Measurements from ENCODE around the gene CTF1.

The CTF1 gene

DNA sequence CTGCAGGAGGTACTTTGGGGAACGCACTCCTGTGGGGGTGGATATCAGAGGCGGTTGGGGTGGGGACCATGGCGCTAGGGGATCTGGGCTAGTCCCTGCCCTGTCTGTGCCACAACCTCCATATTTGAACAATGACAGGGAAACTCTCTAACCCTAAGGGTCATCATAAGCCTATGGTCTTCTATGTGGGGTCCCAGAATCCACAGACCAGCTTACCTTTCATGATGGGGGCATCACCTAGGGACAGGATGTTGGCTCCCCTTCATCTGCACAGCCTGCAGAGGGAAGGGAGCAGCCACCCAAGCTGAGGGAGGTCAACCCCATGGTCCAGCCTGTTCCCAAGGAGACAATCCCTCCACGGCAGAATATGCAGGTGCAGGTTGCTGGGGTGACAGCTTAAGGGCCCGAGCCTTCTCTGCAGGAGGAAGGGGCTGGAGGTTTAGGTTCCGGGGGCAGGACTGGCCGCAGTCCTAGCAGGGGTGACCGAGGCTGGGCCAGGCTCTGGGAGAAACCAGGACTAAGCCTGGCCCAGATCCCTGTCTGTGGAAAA is 54.2 kb downstream of the CTF1 start:
- no peak for DNase-seq (ENCODE audit: low read depth)
- TF ChIP-seq, protein P1, sequence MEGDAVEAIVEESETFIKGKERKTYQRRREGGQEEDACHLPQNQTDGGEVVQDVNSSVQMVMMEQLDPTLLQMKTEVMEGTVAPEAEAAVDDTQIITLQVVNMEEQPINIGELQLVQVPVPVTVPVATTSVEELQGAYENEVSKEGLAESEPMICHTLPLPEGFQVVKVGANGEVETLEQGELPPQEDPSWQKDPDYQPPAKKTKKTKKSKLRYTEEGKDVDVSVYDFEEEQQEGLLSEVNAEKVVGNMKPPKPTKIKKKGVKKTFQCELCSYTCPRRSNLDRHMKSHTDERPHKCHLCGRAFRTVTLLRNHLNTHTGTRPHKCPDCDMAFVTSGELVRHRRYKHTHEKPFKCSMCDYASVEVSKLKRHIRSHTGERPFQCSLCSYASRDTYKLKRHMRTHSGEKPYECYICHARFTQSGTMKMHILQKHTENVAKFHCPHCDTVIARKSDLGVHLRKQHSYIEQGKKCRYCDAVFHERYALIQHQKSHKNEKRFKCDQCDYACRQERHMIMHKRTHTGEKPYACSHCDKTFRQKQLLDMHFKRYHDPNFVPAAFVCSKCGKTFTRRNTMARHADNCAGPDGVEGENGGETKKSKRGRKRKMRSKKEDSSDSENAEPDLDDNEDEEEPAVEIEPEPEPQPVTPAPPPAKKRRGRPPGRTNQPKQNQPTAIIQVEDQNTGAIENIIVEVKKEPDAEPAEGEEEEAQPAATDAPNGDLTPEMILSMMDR (IDR thresholded peaks at IDR 0.05; ENCODE audit: low read length, missing control alignments), result no peak
- peak overlapping the region; percentile 66 for H3K4me3 ChIP-seq (replicated peaks; ENCODE audit: low read depth, low read length)

DNA sequence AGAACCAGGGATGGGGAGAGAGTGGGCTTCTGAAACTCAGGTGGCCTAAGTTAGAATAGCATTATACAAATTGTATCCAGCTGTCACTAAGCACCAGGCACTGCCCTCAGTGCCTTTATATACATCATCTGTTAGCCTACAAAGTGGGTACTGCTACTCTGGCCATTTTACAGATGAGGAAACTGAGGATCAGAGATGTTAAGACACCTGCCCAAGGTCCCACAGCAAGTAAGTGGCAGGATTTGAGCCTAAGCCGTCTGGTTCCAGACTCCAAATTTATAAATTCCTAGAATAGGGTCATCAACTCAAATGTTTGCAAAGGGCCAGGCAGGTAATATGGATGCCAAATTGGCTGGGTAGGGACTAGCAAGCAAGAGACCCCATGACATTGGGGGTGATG is 54.8 kb downstream of the CTF1 start:
- H3K4me3 ChIP-seq (replicated peaks; ENCODE audit: low read depth, low read length), result no peak overlapping the region
- DNase-seq (ENCODE audit: low read depth), result no peak
- TF ChIP-seq, protein P1 (IDR thresholded peaks at IDR 0.05; ENCODE audit: low read length, missing control alignments), result no peak

DNA sequence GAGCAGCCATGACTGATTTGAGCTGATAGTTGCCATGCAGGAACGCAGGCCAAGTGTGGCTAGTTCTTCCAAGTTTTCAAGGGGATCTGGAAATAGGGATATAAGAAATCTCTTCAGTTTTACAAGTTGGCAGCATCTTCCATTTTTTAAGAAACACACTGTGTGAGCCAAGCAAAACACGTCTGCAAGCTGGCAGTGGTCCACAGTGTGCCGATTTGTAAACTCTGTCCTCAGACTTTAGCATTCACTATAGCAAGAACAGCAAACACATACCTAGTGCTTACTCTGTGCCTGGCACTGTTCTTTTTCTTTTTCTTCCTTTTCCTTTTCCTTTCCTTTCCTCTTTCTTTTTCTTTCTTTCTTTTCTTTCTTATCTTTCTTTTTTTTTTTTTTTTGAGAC is 55.3 kb downstream of the CTF1 start:
- DNase-seq (ENCODE audit: low read depth), result peak; percentile 87
- H3K4me3 ChIP-seq (replicated peaks; ENCODE audit: low read depth, low read length), result no peak overlapping the region
- TF ChIP-seq, protein P1 (IDR thresholded peaks at IDR 0.05; ENCODE audit: low read length, missing control alignments), result no peak

DNA sequence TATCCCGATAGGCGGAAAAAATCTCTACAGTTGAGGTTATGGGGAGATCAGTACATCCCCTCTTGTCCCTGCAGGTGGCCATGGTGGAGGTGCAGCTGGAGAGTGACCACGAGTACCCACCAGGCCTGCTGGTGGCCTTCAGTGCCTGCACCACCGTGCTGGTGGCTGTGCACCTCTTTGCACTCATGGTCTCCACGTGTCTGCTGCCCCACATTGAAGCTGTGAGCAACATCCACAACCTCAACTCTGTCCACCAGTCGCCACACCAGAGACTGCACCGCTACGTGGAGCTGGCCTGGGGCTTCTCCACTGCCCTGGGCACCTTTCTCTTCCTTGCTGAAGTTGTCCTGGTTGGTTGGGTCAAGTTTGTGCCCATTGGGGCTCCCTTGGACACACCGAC is 56.7 kb downstream of the CTF1 start:
- H3K4me3 ChIP-seq (replicated peaks; ENCODE audit: low read depth, low read length), result no peak overlapping the region
- DNase-seq (ENCODE audit: low read depth), result no peak
- TF ChIP-seq, protein P1 (IDR thresholded peaks at IDR 0.05; ENCODE audit: low read length, missing control alignments), result no peak
